CD4-positive, alpha-beta T cell treated with Interleukin-17A for 1 hour (primary cell): ENCODE measurements around the gene C1orf56.
"Not testable (repeated sequence)": the region's sequence is repeated elsewhere in the genome, so short reads cannot be mapped to it uniquely, and the experiment has no call there.

Experiments
- DNase-seq: peaks from one replicate; pipeline ENCODE4 v3.0.0-alpha.2; 2020

C1orf56 gene

GRCh38 chr1:151062741-151063371 lies 15.3 kb downstream of the C1orf56 start:
- DNase-seq: no peak

- no peak for DNase-seq
Measured at GRCh38 chr1:151065089-151065645, 17.6 kb downstream of the C1orf56 start.

GRCh38 chr1:151067185-151067584 lies 19.6 kb downstream of the C1orf56 start:
- DNase-seq: no peak

DNA sequence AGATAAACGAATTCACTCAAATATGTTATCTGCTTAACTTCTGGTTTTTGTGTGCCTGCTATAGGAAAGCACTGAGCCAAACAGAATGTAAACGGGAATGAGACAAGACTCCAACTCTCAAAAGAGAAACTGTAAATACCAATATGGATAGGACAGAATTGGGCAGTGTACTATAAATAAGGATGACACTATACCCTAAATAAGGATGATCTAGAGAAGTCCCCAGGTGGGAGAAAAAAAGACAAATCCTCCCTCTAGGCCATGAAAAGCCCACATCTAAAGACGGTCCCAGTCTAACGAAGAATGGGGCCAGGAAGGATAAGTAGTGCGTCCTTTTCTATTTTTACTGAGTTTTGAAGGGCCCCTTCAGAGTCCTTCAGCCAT lies 21.5 kb downstream of the C1orf56 start:
- no peak for DNase-seq

DNA sequence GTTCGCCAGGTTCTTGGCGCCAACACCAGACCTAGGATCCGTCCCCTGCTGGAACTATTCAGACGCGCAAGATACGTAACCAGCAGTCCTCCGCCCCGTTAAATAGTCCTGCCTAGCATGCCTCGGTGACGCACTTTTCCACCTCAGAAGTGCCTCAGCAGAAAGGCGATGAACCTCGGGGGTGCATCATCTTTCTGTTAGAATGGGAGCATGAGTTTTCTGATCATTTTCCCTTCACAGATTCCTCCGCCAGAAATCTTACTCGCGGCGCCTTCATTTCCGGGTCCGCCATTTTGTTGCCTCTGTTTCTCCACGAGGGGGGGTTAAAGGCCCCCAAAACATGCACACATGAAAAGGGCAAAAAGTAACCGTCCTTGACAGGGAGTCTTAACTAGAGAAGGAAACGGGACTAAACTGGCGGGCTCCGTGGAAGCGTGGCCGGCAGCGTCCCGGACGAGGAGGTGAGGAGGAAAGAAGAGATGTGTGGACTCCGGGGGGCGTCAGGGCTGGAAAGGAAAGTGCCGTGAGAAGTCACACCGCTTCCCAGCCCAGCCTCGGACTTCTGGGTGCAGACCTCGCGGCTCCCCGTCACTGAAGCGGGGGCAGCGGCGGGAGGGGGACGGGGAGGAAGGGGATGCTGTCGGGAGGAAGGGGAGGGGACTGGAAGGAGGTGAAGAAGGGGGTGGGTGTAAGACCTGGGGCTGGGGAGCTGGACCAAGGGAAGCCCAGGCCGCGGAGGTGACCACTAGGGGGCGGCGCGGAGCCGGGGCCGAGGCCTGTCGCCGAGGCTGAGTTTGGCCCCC lies 23.1 kb downstream of the C1orf56 start, which contains the start of gene GABPB2:
TSS of gene GABPB2 (plus strand) at position 288 of the 803 bp plus-strand sequence. CDS start 17,429 bp downstream, outside the sequence.
- peak; percentile 90 for DNase-seq

GRCh38 chr1:151072224-151072623 lies 24.7 kb downstream of the C1orf56 start:
- DNase-seq: no peak

DNA sequence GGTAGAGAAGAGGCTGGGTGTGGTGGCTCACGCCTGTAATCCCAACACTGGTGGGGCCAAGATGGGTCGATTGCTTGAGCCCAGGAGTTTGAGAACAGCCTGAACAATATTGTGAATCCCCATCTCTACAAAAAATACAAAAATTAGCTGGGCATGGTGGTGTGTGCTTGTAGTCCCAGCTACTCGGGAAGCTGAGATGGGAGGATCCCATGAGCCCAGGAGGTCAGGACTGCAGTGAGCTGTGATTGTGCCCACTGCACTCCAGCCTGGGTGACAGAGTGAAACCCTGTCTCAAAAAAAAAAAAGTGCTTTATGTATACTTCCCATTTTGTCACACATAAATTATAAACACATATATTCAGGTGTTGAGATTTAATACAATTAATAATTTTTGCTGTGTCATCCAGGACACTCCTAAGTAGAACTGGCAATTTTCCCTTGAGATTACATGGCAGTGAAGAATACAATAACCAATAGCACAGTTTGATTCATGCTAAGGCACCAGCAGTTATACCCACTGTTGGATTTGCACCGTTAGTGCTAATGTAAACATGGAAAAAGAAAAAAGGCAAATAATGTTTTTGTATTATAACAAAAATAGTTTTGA lies 38.5 kb downstream of the C1orf56 start:
- no peak for DNase-seq

DNA sequence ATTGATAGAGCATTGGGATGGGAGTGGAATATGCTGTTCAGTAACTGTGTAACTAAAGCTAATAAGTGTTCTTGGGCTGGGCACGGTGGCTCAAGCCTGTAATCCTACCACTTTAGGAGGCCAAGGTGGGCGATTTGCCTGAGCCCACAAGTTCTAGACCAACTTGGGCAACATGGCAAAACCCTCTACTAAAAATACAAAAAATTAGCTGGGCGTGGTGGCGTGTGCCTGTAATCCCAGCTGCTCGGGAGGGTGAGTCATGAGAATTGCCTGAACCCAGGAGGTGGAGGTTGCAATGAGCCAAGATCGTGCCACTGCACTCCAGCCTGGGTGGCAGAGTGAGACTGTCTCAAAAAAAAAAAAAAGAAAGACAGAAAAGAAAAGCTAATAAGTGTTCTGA lies 49.9 kb downstream of the C1orf56 start:
- not testable (repeated sequence) for DNase-seq

GRCh38 chr1:151098126-151098525 lies 50.6 kb downstream of the C1orf56 start:
- no peak for DNase-seq
